CD14-positive monocyte (primary cell): ENCODE measurements around the gene MYCBP2. TPM values are rescaled to one million over a fixed set of nuclear protein-coding genes. Genes with fewer than 3 reads are reported as not detected.

Source experiments
- DNase-seq, 3 donors: peaks; one replicate each; pipeline ENCODE4 v3.0.0-alpha.2; 2011 to 2022
- H2AFZ ChIP-seq: 2 replicates; pipeline ENCODE4 v1.6.0; 2012; ENCODE audit warnings: mild to moderate bottlenecking, low read depth, low read length, inconsistent platforms; ENCODE audit not compliant: insufficient read depth, poor library complexity, severe bottlenecking
- H3K27ac ChIP-seq, 2 donors: 1 replicate in 1 of 2; 2 replicates in 1 of 2; pipeline ENCODE4 v1.5.1; 2012 to 2013; ENCODE audit warnings: low read length in 2 of 2, control low read depth in 1 of 2, inconsistent platforms in 1 of 2, low read depth in 1 of 2, mild to moderate bottlenecking in 1 of 2
- H3K27me3 ChIP-seq, 2 donors: one replicate each; pipeline versions ENCODE4 v1.6.0 to v1.6.1; 2011 to 2013; ENCODE audit warnings: low read length in 2 of 2; ENCODE audit not compliant: control insufficient read depth in 2 of 2, insufficient read depth in 2 of 2
- H3K36me3 ChIP-seq, 2 donors: replicated peaks in 1 of 2; 1 replicate in 1 of 2; 2 replicates in 1 of 2; pipeline versions ENCODE4 v1.5.1 to v1.6.1; 2012 to 2013; ENCODE audit warnings: low read length in 2 of 2, control low read depth in 1 of 2, inconsistent platforms in 1 of 2, mild to moderate bottlenecking in 1 of 2; ENCODE audit not compliant: insufficient read depth in 2 of 2, control insufficient read depth in 1 of 2
- H3K4me1 ChIP-seq, 2 donors: 1 replicate in 1 of 2; 2 replicates in 1 of 2; pipeline versions ENCODE4 v1.5.1 to v1.6.1; 2012 to 2013; ENCODE audit warnings: low read length in 2 of 2, control low read depth in 1 of 2, inconsistent platforms in 1 of 2, mild to moderate bottlenecking in 1 of 2, moderate library complexity in 1 of 2; ENCODE audit not compliant: insufficient read depth in 2 of 2, control insufficient read depth in 1 of 2
- H3K4me2 ChIP-seq: replicated peaks from 2 replicates; pipeline ENCODE3; 2012; ENCODE audit warnings: low read length, moderate library complexity, mild to moderate bottlenecking; ENCODE audit not compliant: poor library complexity, severe bottlenecking; ENCODE audit errors: extremely low read depth
- H3K4me3 ChIP-seq, 3 experiments: fragments of 200-600 bp in 1 of 3; sonication (generic) in 1 of 3; replicated peaks in 1 of 3; 1 replicate in 2 of 3; 2 replicates in 1 of 3; pipeline ENCODE4 v1.5.1; 2011 to 2013; ENCODE audit warnings: low read length in 3 of 3, mild to moderate bottlenecking in 3 of 3, control low read depth in 2 of 3, low read depth in 2 of 3, inconsistent platforms in 1 of 3, moderate library complexity in 1 of 3
- H3K79me2 ChIP-seq: 2 replicates; pipeline ENCODE4 v1.6.0; 2012; ENCODE audit warnings: mild to moderate bottlenecking, control low read depth, inconsistent platforms, low read length, moderate library complexity; ENCODE audit not compliant: insufficient read depth
- H3K9ac ChIP-seq: 2 replicates; pipeline ENCODE4 v1.6.0; 2017; ENCODE audit warnings: low read length, mild to moderate bottlenecking; ENCODE audit not compliant: insufficient read depth, poor library complexity, severe bottlenecking
- H3K9me3 ChIP-seq, 2 donors: replicated peaks in 1 of 2; 1 replicate in 1 of 2; 2 replicates in 1 of 2; pipeline versions ENCODE4 v1.5.1 to v1.6.1; 2012 to 2013; ENCODE audit warnings: low read length in 2 of 2, control low read depth in 1 of 2; ENCODE audit not compliant: control insufficient read depth in 1 of 2, insufficient read depth in 1 of 2
- H4K20me1 ChIP-seq: 2 replicates; pipeline ENCODE4 v1.6.0; 2012; ENCODE audit warnings: mild to moderate bottlenecking, low read length, control low read depth, moderate library complexity; ENCODE audit not compliant: insufficient read depth
- H3K27ac Mint-ChIP-seq, 7 donors: one replicate each; pipeline ENCODE4 v1.8.0; 2020; ENCODE audit warnings: mild to moderate bottlenecking in 7 of 7, mixed read lengths in 7 of 7, moderate library complexity in 6 of 7, inconsistent platforms in 2 of 7
- H3K27me3 Mint-ChIP-seq, 3 donors: one replicate each; pipeline ENCODE4 v1.8.0; 2021 to 2022; ENCODE audit warnings: low read depth in 3 of 3, mild to moderate bottlenecking in 3 of 3, mixed read lengths in 3 of 3, moderate library complexity in 3 of 3, inconsistent platforms in 1 of 3
- H3K36me3 Mint-ChIP-seq, 2 donors: one replicate each; pipeline ENCODE4 v1.8.0; 2020; ENCODE audit warnings: mixed read lengths in 2 of 2, inconsistent platforms in 1 of 2, mild to moderate bottlenecking in 1 of 2
- H3K4me1 Mint-ChIP-seq: one replicate; pipeline ENCODE4 v1.8.0; 2020; ENCODE audit warnings: mild to moderate bottlenecking, mixed read lengths
- H3K4me3 Mint-ChIP-seq, 2 donors: one replicate each; pipeline ENCODE4 v1.8.0; 2020; ENCODE audit warnings: mild to moderate bottlenecking in 2 of 2, mixed read lengths in 2 of 2, moderate library complexity in 1 of 2
- H3K9me3 Mint-ChIP-seq, 7 donors: one replicate each; pipeline ENCODE4 v1.8.0; 2020 to 2022; ENCODE audit warnings: mixed read lengths in 7 of 7, mild to moderate bottlenecking in 6 of 7, moderate library complexity in 6 of 7, inconsistent platforms in 2 of 7
- WGBS: methylation state at CpG from one replicate; pipeline ENCODE4 v1.1.5; 2013; ENCODE audit warnings: missing lambda C conversion rate; ENCODE audit not compliant: insufficient coverage; 5-methylcytosine and 5-hydroxymethylcytosine counted together
- intact Hi-C, 2 donors: fragments of 100-400 bp; cut with micrococcal nuclease; formaldehyde crosslinking; loops; one replicate each; pipeline versions ENCODE4 v1.15.0 to v1.15.1; 2023
- polyA plus RNA-seq, 3 donors: library from polyadenylated mRNA; depleted of rRNA in 1 of 3; unstranded in 2 of 3; stranded (reverse) in 1 of 3; fragments of 300-500 nt in 2 of 3; fragments of >200 nt in 1 of 3; fragmentation: Illumina TruSeq in 2 of 3; gene quantifications; 1 replicate in 2 of 3; 2 replicates in 1 of 3; pipeline ENCODE4 v1.2.3, GENCODE V29; 2012 to 2021
- TF ChIP-seq, protein P1 (sequence below): fragments of 200-600 bp; IDR thresholded peaks from one replicate; pipeline ENCODE4 v1.8.0; 2022; ENCODE audit warnings: antibody characterized with exemption, mild to moderate bottlenecking

Gene MYCBP2
- polyA plus RNA-seq, 3 donors: 7.6 to 51.5 (median 14.4) TPM

DNA sequence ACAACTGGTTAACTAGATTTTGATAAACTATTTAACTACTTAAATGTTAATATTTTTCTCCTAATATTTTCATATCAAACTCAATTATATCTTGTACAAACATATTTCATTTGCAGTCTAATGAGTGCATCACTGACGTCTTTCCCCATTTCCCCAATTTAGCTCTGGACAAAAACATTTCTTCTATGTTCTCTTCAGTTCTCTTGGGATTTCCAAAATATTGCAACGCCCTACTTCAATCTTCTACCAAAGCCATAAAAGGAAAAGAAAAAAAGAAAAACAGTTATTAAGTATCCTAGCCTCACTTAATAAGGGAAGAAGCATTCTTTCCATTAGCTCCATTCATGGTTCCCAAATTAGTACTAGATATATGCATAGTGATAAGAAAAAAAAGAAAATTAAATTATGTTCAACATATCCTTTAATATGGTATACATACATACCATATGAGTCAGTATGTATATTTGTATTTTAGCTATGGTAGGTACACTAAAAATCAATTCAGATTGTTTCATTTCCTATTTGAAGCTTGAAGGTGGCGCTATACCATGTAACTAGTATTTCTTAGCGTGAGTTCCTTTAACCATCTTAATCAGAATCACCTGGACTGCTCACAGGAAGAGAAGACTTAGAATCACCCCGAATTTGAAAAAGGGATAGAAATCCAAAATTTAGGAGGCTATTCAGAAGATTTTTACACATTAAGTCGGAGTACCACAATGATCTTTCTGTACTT, 309.8 kb downstream of the MYCBP2 start:
- H3K4me2 ChIP-seq: no peak overlapping the region
- Mint-ChIP-seq H3K4me1 (peaks cover 12% of the 10 kb centered on the region), H3K27ac (peak overlapping the region in 1 of 7 donors; percentile 22), H3K36me3 (peaks cover 62 to 73% of the 10 kb centered on the region in 2 donors), H3K4me3 (no peak overlapping the region), H3K27me3 (peaks cover 0 to 2% (median 0%) of the 10 kb centered on the region in 3 donors), H3K9me3 (no peaks in the 10 kb centered on the region)
- H4K20me1 ChIP-seq: peaks cover 100% of the 10 kb centered on the region
- intact Hi-C loops: no loop called here
- H3K9me3 ChIP-seq: no peaks in the 10 kb centered on the region
- H3K79me2 ChIP-seq: peaks cover 99% of the 10 kb centered on the region
- no CpG with 5 or more reads among the region's 6 CpGs for WGBS
- H3K27ac ChIP-seq: no peak overlapping the region
- peaks cover under 1% of the 10 kb centered on the region in 2 donors for H3K4me1 ChIP-seq
- H3K9ac ChIP-seq: no peak overlapping the region
- no peak overlapping the region for H2AFZ ChIP-seq
- H3K4me3 ChIP-seq: no peak overlapping the region
- H3K27me3 ChIP-seq: no peaks in the 10 kb centered on the region
- peaks cover 68 to 99% of the 10 kb centered on the region in 2 donors for H3K36me3 ChIP-seq
- TF ChIP-seq, protein P1, sequence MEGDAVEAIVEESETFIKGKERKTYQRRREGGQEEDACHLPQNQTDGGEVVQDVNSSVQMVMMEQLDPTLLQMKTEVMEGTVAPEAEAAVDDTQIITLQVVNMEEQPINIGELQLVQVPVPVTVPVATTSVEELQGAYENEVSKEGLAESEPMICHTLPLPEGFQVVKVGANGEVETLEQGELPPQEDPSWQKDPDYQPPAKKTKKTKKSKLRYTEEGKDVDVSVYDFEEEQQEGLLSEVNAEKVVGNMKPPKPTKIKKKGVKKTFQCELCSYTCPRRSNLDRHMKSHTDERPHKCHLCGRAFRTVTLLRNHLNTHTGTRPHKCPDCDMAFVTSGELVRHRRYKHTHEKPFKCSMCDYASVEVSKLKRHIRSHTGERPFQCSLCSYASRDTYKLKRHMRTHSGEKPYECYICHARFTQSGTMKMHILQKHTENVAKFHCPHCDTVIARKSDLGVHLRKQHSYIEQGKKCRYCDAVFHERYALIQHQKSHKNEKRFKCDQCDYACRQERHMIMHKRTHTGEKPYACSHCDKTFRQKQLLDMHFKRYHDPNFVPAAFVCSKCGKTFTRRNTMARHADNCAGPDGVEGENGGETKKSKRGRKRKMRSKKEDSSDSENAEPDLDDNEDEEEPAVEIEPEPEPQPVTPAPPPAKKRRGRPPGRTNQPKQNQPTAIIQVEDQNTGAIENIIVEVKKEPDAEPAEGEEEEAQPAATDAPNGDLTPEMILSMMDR: no peak
- peak in 1 of 3 donors; percentile 16 for DNase-seq

DNA sequence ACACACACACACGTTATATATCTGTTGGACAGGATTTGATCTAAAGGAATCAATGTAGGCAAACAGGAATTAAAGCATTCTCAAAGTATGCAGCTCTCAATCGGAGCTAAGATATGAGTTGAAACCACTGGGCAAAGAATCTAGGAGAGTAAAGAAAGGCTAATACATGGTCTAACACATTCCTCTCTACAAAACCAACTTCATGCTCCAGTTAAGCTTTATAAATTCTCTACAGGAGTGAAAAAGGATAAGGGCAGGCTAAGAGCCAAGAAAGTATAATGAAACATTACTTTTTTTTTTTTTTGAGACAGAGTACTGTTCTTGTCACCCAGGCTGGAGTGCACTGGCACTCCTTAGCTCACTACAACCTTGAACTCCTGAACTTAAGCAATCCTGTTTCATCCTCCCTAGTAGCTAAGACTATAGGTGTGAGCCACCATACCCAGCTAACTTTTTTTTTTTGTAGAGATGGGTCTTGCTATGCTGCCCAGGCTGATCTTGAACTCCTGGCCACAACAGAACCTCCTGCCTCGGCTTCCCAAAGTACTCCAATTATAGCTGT, 310.6 kb downstream of the MYCBP2 start:
- intact Hi-C loops: no loop called here
- Histone ChIP-seq H3K9me3 (no peaks in the 10 kb centered on the region), H3K4me2 (no peak overlapping the region), H2AFZ (no peak overlapping the region), H3K36me3 (peaks cover 74 to 99% of the 10 kb centered on the region in 2 donors), H3K9ac (no peak overlapping the region), H3K27ac (no peak overlapping the region), H3K4me1 (no peaks in the 10 kb centered on the region), H3K4me3 (no peak overlapping the region), H4K20me1 (peaks cover 100% of the 10 kb centered on the region), H3K79me2 (peaks cover 99% of the 10 kb centered on the region), H3K27me3 (no peaks in the 10 kb centered on the region)
- peaks cover 7% of the 10 kb centered on the region for H3K4me1 Mint-ChIP-seq
- H3K36me3 Mint-ChIP-seq: peaks cover 67 to 80% of the 10 kb centered on the region in 2 donors
- DNase-seq: no peak
- H3K9me3 Mint-ChIP-seq: no peaks in the 10 kb centered on the region
- WGBS: 100% methylated on average over 1 of the region's 3 CpGs
- no peak overlapping the region for H3K4me3 Mint-ChIP-seq
- H3K27me3 Mint-ChIP-seq: peaks cover 0 to 2% (median 0%) of the 10 kb centered on the region in 3 donors
- H3K27ac Mint-ChIP-seq: no peak overlapping the region
- TF ChIP-seq, protein P1: no peak
